ENCODE results near the gene PNLIPRP3. TPM values are rescaled to one million over a fixed set of nuclear protein-coding genes. Genes with fewer than 3 reads are reported as not detected.

Gene PNLIPRP3
- total RNA-seq, 1 donor from 2014 or later, result not detected

DNA sequence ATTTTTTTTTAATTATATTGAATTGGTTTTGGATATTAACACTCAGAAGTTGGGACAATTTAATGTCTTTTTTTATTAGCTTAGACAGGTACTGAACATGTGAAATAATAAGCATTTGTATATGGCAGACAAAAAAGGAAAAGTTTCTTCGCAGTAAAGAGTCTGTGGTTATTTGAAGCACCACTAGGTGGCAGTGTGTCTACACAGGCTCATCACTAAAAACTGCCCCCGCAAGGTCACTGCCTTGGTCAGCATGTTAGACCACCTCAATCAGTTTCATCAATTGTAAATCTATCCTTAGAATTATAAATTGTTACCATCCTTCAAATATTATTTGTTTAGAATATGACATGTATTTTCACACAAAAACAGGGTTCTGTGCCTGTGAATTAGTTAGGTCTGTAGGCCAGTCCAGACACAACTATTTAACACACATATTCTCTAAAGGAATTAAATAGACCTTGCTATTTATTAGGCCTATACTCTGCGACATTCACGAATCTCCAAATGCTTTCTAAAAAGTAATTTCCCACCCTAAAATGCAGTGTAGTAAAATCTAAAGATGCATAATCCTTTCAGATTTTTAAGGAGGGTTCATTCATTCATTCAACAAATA lies 17.0 kb downstream of the PNLIPRP3 start:
- DNase-seq (ENCODE audit: extremely low read depth, low read depth, low spot score), result no peak

- DNase-seq (ENCODE audit: extremely low read depth, low read depth, low spot score), result no peak
Observed at GRCh38 chr10:116450861-116451260, 23.2 kb downstream of the PNLIPRP3 start.

- DNase-seq (ENCODE audit: extremely low read depth, low read depth, low spot score), result no peak
Observed at GRCh38 chr10:116451711-116452337, 24.2 kb downstream of the PNLIPRP3 start.

DNA sequence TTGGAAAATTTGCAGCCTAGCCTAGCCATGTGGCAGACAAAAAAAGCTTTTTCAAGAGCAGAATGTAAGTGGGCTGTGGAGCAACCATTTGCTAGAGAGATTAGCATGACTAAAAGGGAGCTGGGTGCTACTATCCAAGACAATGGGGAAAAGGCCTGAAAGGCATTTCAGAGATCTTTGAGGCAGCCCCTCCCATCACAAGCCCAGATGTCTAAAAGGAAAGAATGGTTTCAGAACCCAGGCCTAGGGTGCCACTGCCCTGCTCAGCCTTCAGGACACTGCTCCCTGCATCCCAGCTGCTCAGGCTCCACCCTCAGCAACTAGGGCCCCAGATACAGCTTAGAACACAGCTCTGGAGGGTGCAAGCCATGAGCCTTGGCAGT lies 24.7 kb downstream of the PNLIPRP3 start:
- no peak for DNase-seq (ENCODE audit: extremely low read depth, low read depth, low spot score)

DNA sequence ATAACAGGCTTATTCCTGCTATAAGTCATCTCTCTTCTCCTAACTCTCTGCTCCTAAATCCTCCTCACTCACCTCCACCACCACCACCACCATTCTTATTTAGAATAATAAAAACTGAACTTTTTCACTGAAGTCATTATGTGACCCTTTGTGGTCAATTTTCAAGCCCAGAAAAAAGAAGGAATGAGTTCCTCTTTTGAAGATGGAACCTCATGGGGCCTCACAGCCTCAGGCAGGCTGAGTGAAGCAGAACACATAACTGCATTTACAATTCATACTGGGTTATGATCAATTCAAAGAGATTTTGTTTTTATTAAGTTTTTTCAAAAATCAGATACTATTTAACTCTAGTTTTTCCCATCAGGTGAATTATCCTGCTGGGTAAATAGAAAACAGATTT lies 29.8 kb downstream of the PNLIPRP3 start:
- DNase-seq (ENCODE audit: extremely low read depth, low read depth, low spot score), result no peak

DNA sequence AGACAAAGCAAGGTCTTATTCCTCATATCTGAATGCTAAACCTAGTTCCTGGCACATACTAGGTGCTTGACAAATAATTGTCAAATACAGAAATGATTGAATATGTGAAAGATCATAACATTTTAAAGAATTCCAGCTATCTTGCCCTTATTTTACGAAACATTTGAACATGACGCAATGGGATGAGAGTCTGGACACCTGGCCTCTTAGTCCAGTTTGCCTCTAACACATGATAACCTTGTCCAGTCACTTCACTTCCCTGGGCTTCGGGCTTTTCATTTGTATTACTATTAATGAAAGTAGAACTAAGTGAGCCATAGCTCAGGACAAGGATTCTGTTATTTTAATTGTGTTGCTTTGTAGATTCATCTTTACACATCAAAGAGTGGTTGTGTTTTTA lies 32.6 kb downstream of the PNLIPRP3 start:
- DNase-seq (ENCODE audit: extremely low read depth, low read depth, low spot score), result no peak

DNA sequence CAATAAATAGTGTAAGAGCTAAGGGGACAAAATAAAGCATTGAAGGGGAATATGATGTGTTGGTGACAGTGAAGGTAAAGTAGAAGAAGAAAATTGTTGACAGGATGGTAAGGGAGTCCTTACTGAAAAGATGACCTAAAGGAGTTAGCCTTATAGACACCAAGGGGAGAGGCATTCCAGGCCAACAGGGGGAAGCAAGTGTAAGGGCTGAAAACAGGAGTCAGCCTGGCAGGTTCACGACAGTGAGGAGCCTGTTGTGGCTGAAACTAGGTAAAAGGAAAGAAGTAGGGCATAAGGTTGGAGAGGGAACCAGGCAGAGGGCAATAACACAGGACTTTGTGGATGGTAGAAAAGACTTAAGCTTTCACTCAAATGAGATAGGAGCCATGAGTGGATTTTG lies 34.0 kb downstream of the PNLIPRP3 start:
- no peak for DNase-seq (ENCODE audit: extremely low read depth, low read depth, low spot score)

DNA sequence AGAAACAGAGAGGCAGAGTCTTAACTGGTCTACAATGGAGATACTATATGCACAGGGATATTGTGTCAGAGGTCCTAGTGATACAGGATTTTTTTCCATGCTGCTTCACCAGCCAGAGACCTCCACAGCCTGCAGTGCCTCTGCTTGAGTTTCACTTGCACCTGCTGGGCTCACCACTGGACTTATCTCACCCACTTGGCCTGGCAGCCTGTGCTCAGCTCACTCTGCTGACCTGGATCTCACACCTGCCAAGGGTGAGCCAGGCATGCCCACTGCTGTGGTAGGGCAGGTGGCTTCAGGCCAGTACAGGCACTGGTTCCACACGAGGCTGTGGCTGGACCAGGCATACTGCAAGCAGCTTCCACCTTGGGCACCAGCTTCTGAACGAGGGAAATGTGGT lies 36.6 kb downstream of the PNLIPRP3 start:
- no peak for DNase-seq (ENCODE audit: extremely low read depth, low read depth, low spot score)

DNA sequence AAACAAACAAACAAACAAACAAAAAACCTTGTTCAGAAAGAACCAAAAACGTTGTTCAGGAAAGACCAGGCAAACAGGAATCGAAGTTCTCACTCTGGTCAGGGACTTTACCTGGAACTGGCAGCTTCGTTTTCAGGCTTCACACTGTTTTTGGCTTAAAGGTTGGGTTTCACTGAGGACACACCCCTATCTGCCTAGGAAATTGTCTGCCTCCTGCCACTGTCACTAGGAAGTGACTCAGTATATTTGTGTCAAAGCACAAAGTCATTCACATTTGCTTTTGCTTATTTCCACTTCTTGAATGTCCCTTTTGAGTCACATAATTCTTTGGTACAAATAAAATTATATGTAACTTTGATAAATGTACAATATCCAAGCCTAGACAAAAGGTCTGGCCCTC lies 37.9 kb downstream of the PNLIPRP3 start:
- no peak for DNase-seq (ENCODE audit: extremely low read depth, low read depth, low spot score)

- DNase-seq (ENCODE audit: extremely low read depth, low read depth, low spot score), result no peak
Observed at GRCh38 chr10:116466715-116467422, 39.2 kb downstream of the PNLIPRP3 start.

GRCh38 chr10:116469437-116469836 lies 41.8 kb downstream of the PNLIPRP3 start:
- no peak for DNase-seq (ENCODE audit: extremely low read depth, low read depth, low spot score)

- no peak for DNase-seq (ENCODE audit: extremely low read depth, low read depth, low spot score)
Observed at GRCh38 chr10:116470071-116470470, 42.4 kb downstream of the PNLIPRP3 start.

- DNase-seq (ENCODE audit: extremely low read depth, low read depth, low spot score), result no peak
Observed at GRCh38 chr10:116470768-116471415, 43.2 kb downstream of the PNLIPRP3 start.

GRCh38 chr10:116472891-116473290 lies 45.2 kb downstream of the PNLIPRP3 start:
- DNase-seq (ENCODE audit: extremely low read depth, low read depth, low spot score), result no peak

- no peak for DNase-seq (ENCODE audit: extremely low read depth, low read depth, low spot score)
Observed at GRCh38 chr10:116475866-116476265, 48.2 kb downstream of the PNLIPRP3 start.

DNA sequence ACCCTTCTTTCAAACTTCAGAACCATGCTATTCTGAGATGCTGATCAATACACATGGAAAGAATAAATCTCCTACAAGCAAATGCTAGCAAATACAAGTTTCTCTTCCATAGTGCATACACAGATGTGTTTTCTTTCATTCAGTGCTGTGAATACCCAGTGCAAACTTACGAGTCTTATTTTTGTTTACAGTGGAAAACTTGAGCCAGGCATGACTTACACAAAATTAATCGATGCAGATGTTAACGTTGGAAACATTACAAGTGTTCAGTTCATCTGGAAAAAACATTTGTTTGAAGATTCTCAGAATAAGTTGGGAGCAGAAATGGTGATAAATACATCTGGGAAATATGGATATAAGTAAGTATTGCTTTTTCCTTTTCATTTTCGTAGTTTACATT lies 48.8 kb downstream of the PNLIPRP3 start:
- no peak for DNase-seq (ENCODE audit: extremely low read depth, low read depth, low spot score)

DNA sequence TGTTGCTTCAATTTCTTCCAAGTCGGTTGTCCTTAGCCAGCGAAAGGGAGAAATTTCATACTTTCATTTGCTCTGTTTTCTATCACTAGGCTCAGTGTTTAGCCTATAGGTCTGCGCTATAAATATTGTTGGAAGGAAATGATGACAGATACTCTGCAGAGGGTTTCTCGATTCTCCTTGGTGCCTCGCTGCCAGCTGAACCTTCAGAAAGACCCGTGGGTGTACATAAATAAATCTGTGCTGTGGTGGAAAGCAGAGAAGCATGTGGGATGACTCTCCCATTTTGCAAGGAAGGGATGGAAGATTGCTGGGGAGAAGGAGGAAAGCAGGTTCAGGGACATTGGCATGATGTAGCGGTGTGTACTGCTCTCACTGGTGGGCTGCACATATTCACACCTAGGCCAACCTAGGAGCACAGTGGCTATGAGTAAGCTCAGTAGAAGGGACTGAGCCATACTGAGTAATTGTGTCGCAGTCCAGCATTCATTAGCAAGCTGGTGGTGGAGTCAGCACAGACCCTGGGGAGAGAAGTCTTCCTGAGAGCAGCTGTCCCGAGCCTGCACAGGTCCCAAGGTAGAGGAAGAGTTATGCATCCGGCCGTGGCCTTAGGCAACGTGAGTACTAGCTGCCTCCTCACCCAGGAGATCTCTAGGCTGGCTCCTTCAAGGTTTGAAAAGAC lies 50.5 kb downstream of the PNLIPRP3 start:
- DNase-seq (ENCODE audit: extremely low read depth, low read depth, low spot score), result no peak

- no peak for DNase-seq (ENCODE audit: extremely low read depth, low read depth, low spot score)
Observed at GRCh38 chr10:116486770-116487448, 59.3 kb downstream of the PNLIPRP3 start.

GRCh38 chr10:116487522-116488430 lies 60.1 kb downstream of the PNLIPRP3 start:
- DNase-seq (ENCODE audit: extremely low read depth, low read depth, low spot score), result no peak

DNA sequence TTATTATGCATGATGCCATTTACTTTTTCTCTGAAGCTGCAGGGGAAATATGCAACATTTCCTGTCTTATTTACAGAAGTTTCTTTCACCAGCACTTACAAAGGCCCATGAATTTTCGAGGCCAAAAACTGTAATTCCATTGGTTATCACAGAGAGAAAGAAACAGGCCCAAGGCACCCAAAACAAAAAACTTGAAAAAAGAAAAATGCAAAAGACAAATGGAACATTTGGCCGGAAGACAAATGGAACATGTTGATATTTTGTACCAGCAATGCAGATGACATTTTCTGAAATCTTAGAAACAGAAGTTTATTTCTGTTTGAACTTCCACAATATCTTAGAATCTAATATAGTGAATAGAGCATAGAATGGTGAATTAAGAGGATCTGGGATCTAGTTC lies 61.8 kb downstream of the PNLIPRP3 start:
- DNase-seq (ENCODE audit: extremely low read depth, low read depth, low spot score), result no peak
